ENCODE results near the gene HCFC1R1. TPM values are rescaled to one million over a fixed set of nuclear protein-coding genes. Genes with fewer than 3 reads are reported as not detected.

HCFC1R1 gene
- total and polyA plus RNA-seq, 2 experiments from 2014 or later: 30.2 to 192 TPM

DNA sequence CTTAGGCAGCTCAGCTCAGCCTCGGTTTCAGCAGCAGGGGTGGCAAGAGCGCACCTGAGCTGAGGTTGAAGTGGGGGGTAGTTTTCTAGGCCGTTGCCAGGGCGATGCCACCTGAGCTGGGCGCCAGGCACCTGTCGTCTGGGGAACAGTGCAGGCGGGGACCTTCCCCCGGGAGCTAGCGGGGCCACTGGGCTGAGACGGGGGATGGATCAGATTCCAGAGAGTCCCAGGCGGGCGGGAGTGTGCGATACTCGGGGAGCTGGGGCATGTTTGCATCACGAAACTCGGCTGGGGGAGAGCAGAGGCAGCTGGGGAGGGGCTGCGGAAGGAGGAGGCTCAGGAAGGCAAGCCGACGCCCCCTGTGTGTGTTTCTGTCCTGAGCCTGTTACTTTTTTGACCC lies 11.5 kb downstream of the HCFC1R1 start (continued):
- TF ChIP-seq, protein P1, sequence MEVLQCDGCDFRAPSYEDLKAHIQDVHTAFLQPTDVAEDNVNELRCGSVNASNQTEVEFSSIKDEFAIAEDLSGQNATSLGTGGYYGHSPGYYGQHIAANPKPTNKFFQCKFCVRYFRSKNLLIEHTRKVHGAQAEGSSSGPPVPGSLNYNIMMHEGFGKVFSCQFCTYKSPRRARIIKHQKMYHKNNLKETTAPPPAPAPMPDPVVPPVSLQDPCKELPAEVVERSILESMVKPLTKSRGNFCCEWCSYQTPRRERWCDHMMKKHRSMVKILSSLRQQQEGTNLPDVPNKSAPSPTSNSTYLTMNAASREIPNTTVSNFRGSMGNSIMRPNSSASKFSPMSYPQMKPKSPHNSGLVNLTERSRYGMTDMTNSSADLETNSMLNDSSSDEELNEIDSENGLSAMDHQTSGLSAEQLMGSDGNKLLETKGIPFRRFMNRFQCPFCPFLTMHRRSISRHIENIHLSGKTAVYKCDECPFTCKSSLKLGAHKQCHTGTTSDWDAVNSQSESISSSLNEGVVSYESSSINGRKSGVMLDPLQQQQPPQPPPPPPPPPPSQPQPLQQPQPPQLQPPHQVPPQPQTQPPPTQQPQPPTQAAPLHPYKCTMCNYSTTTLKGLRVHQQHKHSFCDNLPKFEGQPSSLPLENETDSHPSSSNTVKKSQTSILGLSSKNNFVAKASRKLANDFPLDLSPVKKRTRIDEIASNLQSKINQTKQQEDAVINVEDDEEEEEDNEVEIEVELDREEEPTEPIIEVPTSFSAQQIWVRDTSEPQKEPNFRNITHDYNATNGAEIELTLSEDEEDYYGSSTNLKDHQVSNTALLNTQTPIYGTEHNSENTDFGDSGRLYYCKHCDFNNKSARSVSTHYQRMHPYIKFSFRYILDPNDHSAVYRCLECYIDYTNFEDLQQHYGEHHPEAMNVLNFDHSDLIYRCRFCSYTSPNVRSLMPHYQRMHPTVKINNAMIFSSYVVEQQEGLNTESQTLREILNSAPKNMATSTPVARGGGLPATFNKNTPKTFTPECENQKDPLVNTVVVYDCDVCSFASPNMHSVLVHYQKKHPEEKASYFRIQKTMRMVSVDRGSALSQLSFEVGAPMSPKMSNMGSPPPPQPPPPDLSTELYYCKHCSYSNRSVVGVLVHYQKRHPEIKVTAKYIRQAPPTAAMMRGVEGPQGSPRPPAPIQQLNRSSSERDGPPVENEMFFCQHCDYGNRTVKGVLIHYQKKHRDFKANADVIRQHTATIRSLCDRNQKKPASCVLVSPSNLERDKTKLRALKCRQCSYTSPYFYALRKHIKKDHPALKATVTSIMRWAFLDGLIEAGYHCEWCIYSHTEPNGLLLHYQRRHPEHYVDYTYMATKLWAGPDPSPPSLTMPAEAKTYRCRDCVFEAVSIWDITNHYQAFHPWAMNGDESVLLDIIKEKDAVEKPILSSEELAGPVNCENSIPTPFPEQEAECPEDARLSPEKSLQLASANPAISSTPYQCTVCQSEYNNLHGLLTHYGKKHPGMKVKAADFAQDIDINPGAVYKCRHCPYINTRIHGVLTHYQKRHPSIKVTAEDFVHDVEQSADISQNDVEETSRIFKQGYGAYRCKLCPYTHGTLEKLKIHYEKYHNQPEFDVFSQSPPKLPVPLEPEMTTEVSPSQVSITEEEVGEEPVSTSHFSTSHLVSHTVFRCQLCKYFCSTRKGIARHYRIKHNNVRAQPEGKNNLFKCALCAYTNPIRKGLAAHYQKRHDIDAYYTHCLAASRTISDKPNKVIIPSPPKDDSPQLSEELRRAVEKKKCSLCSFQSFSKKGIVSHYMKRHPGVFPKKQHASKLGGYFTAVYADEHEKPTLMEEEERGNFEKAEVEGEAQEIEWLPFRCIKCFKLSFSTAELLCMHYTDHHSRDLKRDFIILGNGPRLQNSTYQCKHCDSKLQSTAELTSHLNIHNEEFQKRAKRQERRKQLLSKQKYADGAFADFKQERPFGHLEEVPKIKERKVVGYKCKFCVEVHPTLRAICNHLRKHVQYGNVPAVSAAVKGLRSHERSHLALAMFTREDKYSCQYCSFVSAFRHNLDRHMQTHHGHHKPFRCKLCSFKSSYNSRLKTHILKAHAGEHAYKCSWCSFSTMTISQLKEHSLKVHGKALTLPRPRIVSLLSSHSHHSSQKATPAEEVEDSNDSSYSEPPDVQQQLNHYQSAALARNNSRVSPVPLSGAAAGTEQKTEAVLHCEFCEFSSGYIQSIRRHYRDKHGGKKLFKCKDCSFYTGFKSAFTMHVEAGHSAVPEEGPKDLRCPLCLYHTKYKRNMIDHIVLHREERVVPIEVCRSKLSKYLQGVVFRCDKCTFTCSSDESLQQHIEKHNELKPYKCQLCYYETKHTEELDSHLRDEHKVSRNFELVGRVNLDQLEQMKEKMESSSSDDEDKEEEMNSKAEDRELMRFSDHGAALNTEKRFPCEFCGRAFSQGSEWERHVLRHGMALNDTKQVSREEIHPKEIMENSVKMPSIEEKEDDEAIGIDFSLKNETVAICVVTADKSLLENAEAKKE (CRISPR knock-in tag; IDR thresholded peaks at IDR 0.05): no peak
- TF ChIP-seq CTCF (conservative IDR thresholded peaks at IDR 0.05; ENCODE audit: low read depth in 2 of 2): no peak

- H3K27ac Mint-ChIP-seq: peak overlapping the region; percentile 85; the same call in 1 of the 2 replicates
- DNase-seq (ENCODE audit: low spot score) (no peak), ATAC-seq (no peak)
- Histone ChIP-seq H3K4me2 (peak overlapping the region; percentile 88), H3K79me2 (replicated peaks; ENCODE audit: insufficient read depth) (no peaks in the 10 kb centered on the region; the same call in 1 of the 2 replicates), H3K4me3 (peak overlapping the region; percentile 55; the same call in 1 of the 2 replicates), H2AFZ (no peak overlapping the region), H3F3A (replicated peaks; ENCODE audit: low read depth) (peaks cover 58% of the 10 kb centered on the region), H4K20me1 (replicated peaks; ENCODE audit: insufficient read depth) (peaks cover 8% of the 10 kb centered on the region), H3K27ac (ENCODE audit: low read depth) (peak overlapping the region; percentile 100), H3K4me1 (ENCODE audit: insufficient read depth) (peaks cover 84% of the 10 kb centered on the region), H3K27me3 (ENCODE audit: insufficient read depth) (peaks cover 11% of the 10 kb centered on the region), H3K9me2 (ENCODE audit: insufficient read depth) (no peaks in the 10 kb centered on the region), H3K36me3 (ENCODE audit: insufficient read depth) (no peaks in the 10 kb centered on the region)
- H3K36me3 Mint-ChIP-seq (ENCODE audit: low read depth): peaks cover 26% of the 10 kb centered on the region
- H3K27me3 Mint-ChIP-seq (ENCODE audit: insufficient read depth, low read depth, poor library complexity): peaks cover 55% of the 10 kb centered on the region
- peaks cover 74% of the 10 kb centered on the region for H3K4me1 Mint-ChIP-seq
- no peaks in the 10 kb centered on the region for H3K9me3 Mint-ChIP-seq
- peak overlapping the region; percentile 82; the same call in 1 of the 3 replicates for H3K4me3 Mint-ChIP-seq
- TF ChIP-seq EZH2 (IDR thresholded peaks at IDR 0.05; ENCODE audit: low read depth, unreplicated experiment) (no peak), JUNB (IDR thresholded peaks at IDR 0.05; ENCODE audit: unreplicated experiment) (no peak), REST (IDR thresholded peaks at IDR 0.05; ENCODE audit: unreplicated experiment) (no peak), STAT1 (IDR thresholded peaks at IDR 0.05; ENCODE audit: unreplicated experiment) (no peak), EZH2phosphoT487 (IDR thresholded peaks at IDR 0.05; ENCODE audit: unreplicated experiment) (no peak), ZNF114 (CRISPR knock-in tag; IDR thresholded peaks at IDR 0.05) (no peak)
Observed at GRCh38 chr16:3010510-3010909, 13.2 kb downstream of the HCFC1R1 start.

All from GM23338 (cell line).